Measurements from ENCODE around the gene TMEM179.

The TMEM179 gene

GRCh38 chr14:104554608-104555429 lies 49.8 kb downstream of the TMEM179 start:
- no peaks in the 10 kb centered on the region for H3K27me3 ChIP-seq (ENCODE audit: insufficient read depth, low read length)
- no peak overlapping the region for H3K4me3 ChIP-seq (ENCODE audit: low read length)
- H3K9me3 ChIP-seq (ENCODE audit: insufficient read depth, low read depth, low read length) = no peaks in the 10 kb centered on the region
- no peak overlapping the region for H3K9ac ChIP-seq (ENCODE audit: low read depth, low read length)
- no peaks in the 10 kb centered on the region for H3K4me1 ChIP-seq (ENCODE audit: insufficient read depth, low read length)
- no peaks in the 10 kb centered on the region for H3K36me3 ChIP-seq (ENCODE audit: insufficient read depth, low read depth, low read length)
- no peak overlapping the region for H3K27ac ChIP-seq (ENCODE audit: low read length)

DNA sequence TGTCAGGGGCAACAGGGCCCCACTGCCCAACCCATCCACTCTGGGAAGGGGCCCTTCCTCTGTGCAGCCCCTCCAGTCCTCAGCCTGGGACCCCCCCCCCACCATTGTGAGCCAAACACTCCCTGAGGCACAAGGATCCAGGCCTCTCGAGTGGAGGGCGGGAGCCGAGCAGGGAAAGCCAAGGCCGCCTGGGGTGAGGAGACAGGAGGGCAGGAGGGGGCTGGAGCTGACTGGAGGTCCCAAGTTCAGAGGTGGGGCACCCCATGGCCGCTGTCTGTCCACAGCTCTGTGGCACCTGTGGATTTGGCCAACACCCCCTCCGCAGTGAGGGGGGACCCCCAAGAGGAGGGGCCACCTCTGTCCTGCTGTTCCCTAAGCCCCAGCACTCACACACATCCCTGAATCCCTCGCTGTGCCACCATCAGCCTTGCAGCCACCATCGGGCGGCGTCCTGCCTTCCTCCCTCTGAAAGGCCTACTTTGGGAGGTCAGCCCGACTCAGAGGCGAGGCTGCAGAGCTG lies 50.4 kb downstream of the TMEM179 start:
- H3K27ac ChIP-seq (ENCODE audit: low read length) = no peak overlapping the region
- no peaks in the 10 kb centered on the region for H3K36me3 ChIP-seq (ENCODE audit: insufficient read depth, low read depth, low read length)
- no peaks in the 10 kb centered on the region; the same call in 1 of the 2 replicates for H3K4me1 ChIP-seq (ENCODE audit: insufficient read depth, low read length)
- no peak overlapping the region for H3K4me3 ChIP-seq (ENCODE audit: low read length)
- no peaks in the 10 kb centered on the region for H3K9me3 ChIP-seq (ENCODE audit: insufficient read depth, low read depth, low read length)
- no peaks in the 10 kb centered on the region for H3K27me3 ChIP-seq (ENCODE audit: insufficient read depth, low read length)
- H3K9ac ChIP-seq (ENCODE audit: low read depth, low read length) = no peak overlapping the region

GRCh38 chr14:104553166-104554087 lies 51.1 kb downstream of the TMEM179 start:
- Histone ChIP-seq H3K4me1 (ENCODE audit: insufficient read depth, low read length) (peaks cover 3% of the 10 kb centered on the region; the same call in 1 of the 2 replicates), H3K9me3 (ENCODE audit: insufficient read depth, low read depth, low read length) (no peaks in the 10 kb centered on the region), H3K9ac (ENCODE audit: low read depth, low read length) (no peak overlapping the region), H3K4me3 (ENCODE audit: low read length) (no peak overlapping the region), H3K36me3 (ENCODE audit: insufficient read depth, low read depth, low read length) (no peaks in the 10 kb centered on the region), H3K27me3 (ENCODE audit: insufficient read depth, low read length) (no peaks in the 10 kb centered on the region), H3K27ac (ENCODE audit: low read length) (no peak overlapping the region)

GRCh38 chr14:104552738-104553125 lies 51.8 kb downstream of the TMEM179 start:
- Histone ChIP-seq H3K9ac (ENCODE audit: low read depth, low read length) (no peak overlapping the region), H3K27me3 (ENCODE audit: insufficient read depth, low read length) (no peaks in the 10 kb centered on the region), H3K9me3 (ENCODE audit: insufficient read depth, low read depth, low read length) (no peaks in the 10 kb centered on the region), H3K36me3 (ENCODE audit: insufficient read depth, low read depth, low read length) (no peaks in the 10 kb centered on the region), H3K4me1 (ENCODE audit: insufficient read depth, low read length) (peaks cover 3% of the 10 kb centered on the region; the same call in 1 of the 2 replicates), H3K27ac (ENCODE audit: low read length) (no peak overlapping the region), H3K4me3 (ENCODE audit: low read length) (no peak overlapping the region)

GRCh38 chr14:104551851-104552737 lies 52.5 kb downstream of the TMEM179 start:
- H3K27me3 ChIP-seq (ENCODE audit: insufficient read depth, low read length) = no peaks in the 10 kb centered on the region; the same call in 1 of the 2 replicates
- no peak overlapping the region for H3K9ac ChIP-seq (ENCODE audit: low read depth, low read length)

GRCh38 chr14:104550861-104551728 lies 53.5 kb downstream of the TMEM179 start:
- H3K9ac ChIP-seq (ENCODE audit: low read depth, low read length) = no peak overlapping the region
- H3K27ac ChIP-seq (ENCODE audit: low read length) = no peak overlapping the region
- H3K9me3 ChIP-seq (ENCODE audit: insufficient read depth, low read depth, low read length) = no peaks in the 10 kb centered on the region
- H3K4me1 ChIP-seq (ENCODE audit: insufficient read depth, low read length) = peaks cover 3% of the 10 kb centered on the region; the same call in 1 of the 2 replicates
- H3K4me3 ChIP-seq (ENCODE audit: low read length) = no peak overlapping the region
- no peaks in the 10 kb centered on the region; the same call in 1 of the 2 replicates for H3K27me3 ChIP-seq (ENCODE audit: insufficient read depth, low read length)
- H3K36me3 ChIP-seq (ENCODE audit: insufficient read depth, low read depth, low read length) = no peaks in the 10 kb centered on the region

More at GRCh38 chr14:104551851-104552737, 52.5 kb downstream of the TMEM179 start:
- H3K27ac ChIP-seq (ENCODE audit: low read length) = no peak overlapping the region
- H3K4me1 ChIP-seq (ENCODE audit: insufficient read depth, low read length) = peaks cover 3% of the 10 kb centered on the region; the same call in 1 of the 2 replicates
- H3K9me3 ChIP-seq (ENCODE audit: insufficient read depth, low read depth, low read length) = no peaks in the 10 kb centered on the region
- no peaks in the 10 kb centered on the region for H3K36me3 ChIP-seq (ENCODE audit: insufficient read depth, low read depth, low read length)
- H3K4me3 ChIP-seq (ENCODE audit: low read length) = no peak overlapping the region

DNA sequence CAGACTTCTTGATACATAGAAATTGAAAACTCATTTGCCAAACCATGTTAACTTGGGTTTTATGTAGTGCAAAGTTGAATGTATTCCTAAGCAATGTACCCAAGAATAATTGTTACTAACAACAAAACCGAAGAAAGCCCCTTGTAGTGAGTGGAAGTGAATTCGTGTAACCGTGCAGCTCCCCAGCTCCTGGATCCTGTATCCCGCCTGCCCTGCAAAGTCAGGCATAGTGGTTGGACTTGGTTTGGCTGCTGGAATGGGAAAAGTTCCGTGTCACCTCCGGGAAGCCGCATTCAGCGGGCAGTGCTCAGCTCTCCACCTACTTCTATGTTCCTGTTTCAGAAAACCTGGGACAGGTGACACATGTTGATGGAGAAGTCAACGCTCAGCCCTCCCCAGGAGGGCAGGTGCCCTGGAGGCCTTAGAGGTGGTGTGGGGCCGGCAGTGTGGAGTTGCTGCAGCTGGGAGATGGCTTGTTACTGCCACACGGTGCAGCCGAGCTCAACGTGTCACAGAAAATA lies 54.2 kb downstream of the TMEM179 start:
- Histone ChIP-seq H3K27me3 (ENCODE audit: insufficient read depth, low read length) (no peaks in the 10 kb centered on the region; the same call in 1 of the 2 replicates), H3K4me1 (ENCODE audit: insufficient read depth, low read length) (peaks cover 3% of the 10 kb centered on the region; the same call in 1 of the 2 replicates), H3K36me3 (ENCODE audit: insufficient read depth, low read depth, low read length) (no peaks in the 10 kb centered on the region), H3K27ac (ENCODE audit: low read length) (no peak overlapping the region), H3K9ac (ENCODE audit: low read depth, low read length) (no peak overlapping the region), H3K4me3 (ENCODE audit: low read length) (no peak overlapping the region), H3K9me3 (ENCODE audit: insufficient read depth, low read depth, low read length) (no peaks in the 10 kb centered on the region)

DNA sequence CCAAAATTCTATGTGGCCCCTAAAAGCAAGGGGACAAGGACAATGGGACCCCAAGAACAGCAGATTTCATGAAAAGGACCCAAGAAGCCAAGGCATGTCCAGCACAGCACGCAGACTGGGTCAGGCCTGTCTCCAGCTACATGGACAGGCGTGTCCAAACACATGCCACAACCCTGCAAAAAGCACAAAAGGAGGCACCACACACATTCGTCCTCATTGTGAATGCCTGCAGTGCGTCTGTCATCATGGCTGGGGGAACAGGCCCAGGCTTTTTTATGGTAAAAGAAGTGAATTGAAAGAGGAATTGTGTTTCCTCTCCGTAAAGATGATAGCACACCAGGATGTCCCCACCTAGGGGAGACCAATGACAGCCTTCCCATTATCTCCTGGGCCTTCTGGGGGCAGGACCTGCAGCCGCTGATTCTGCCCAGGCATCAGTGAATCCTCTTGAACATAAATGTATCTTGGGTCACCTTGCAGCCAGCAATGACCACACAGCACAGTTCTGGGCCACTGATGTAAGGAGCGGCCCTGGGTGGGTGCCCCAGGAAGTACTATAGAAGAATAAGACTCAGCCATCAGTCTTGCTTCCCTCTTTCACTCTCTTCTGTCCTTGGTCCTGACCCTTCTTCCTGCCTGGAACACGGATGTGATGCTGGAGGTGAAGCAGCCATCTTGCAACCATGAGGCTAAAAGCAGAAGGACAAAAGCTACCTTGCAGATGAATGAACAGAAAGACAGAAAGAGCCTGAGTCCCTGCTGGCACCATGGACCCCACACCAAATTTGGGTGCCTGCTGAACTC lies 54.8 kb downstream of the TMEM179 start:
- Histone ChIP-seq H3K27ac (ENCODE audit: low read length) (no peak overlapping the region), H3K4me3 (ENCODE audit: low read length) (no peak overlapping the region), H3K4me1 (ENCODE audit: insufficient read depth, low read length) (peaks cover 3% of the 10 kb centered on the region; the same call in 1 of the 2 replicates), H3K27me3 (ENCODE audit: insufficient read depth, low read length) (no peaks in the 10 kb centered on the region; the same call in 1 of the 2 replicates), H3K9ac (ENCODE audit: low read depth, low read length) (no peak overlapping the region), H3K9me3 (ENCODE audit: insufficient read depth, low read depth, low read length) (no peaks in the 10 kb centered on the region), H3K36me3 (ENCODE audit: insufficient read depth, low read depth, low read length) (no peaks in the 10 kb centered on the region)

GRCh38 chr14:104548802-104549535 lies 55.6 kb downstream of the TMEM179 start:
- Histone ChIP-seq H3K27me3 (ENCODE audit: insufficient read depth, low read length) (no peaks in the 10 kb centered on the region; the same call in 1 of the 2 replicates), H3K9ac (ENCODE audit: low read depth, low read length) (no peak overlapping the region), H3K27ac (ENCODE audit: low read length) (no peak overlapping the region), H3K9me3 (ENCODE audit: insufficient read depth, low read depth, low read length) (no peaks in the 10 kb centered on the region), H3K4me1 (ENCODE audit: insufficient read depth, low read length) (peaks cover 3% of the 10 kb centered on the region; the same call in 1 of the 2 replicates), H3K36me3 (ENCODE audit: insufficient read depth, low read depth, low read length) (no peaks in the 10 kb centered on the region), H3K4me3 (ENCODE audit: low read length) (no peak overlapping the region)
